SK-N-SH treated with all-trans-retinoic acid at 6 μM for 48 hours (cell line): ENCODE results near the gene SOCS1.

ENCODE experiments used
- ATAC-seq: fragments of 200-7000 bp; cut with Tn5 transposase; 3 replicates; pipeline ENCODE4 v1.9.1; 2020; ENCODE audit warnings: mild to moderate bottlenecking, moderate library complexity
- CREB5 ChIP-seq: fragments of 250-450 bp; sonication (Bioruptor Pico); IDR thresholded peaks from 2 replicates; pipeline ENCODE4 v1.5.1; 2020; ENCODE audit warnings: low read depth, mild to moderate bottlenecking, moderate library complexity
- CSRNP3 ChIP-seq: fragments of 250-450 bp; sonication (Bioruptor Pico); IDR thresholded peaks from 2 replicates; pipeline ENCODE4 v1.5.1; 2021; ENCODE audit warnings: mild to moderate bottlenecking, moderate library complexity
- ESRRG ChIP-seq: fragments of 250-450 bp; sonication (Bioruptor Pico); IDR thresholded peaks from 2 replicates; pipeline ENCODE4 v1.6.1; 2021; ENCODE audit warnings: mild to moderate bottlenecking
- GLIS3 ChIP-seq: fragments of 250-450 bp; sonication (Bioruptor Pico); IDR thresholded peaks from 2 replicates; pipeline ENCODE4 v1.5.0; 2020; ENCODE audit warnings: mild to moderate bottlenecking, moderate library complexity
- ISL1 ChIP-seq: fragments of 250-450 bp; sonication (Bioruptor Pico); IDR thresholded peaks from 2 replicates; pipeline ENCODE4 v2.1.2; 2022; ENCODE audit warnings: mild to moderate bottlenecking, moderate library complexity
- PATZ1 ChIP-seq: fragments of 250-450 bp; sonication (Bioruptor Pico); IDR thresholded peaks from 2 replicates; pipeline ENCODE4 v1.8.0; 2020; ENCODE audit warnings: mild to moderate bottlenecking, moderate library complexity, borderline replicate concordance
- PPARA ChIP-seq: fragments of 250-450 bp; sonication (Bioruptor Pico); IDR thresholded peaks from 2 replicates; pipeline ENCODE4 v1.5.0; 2020; ENCODE audit warnings: mild to moderate bottlenecking, borderline replicate concordance
- RARB ChIP-seq: fragments of 250-450 bp; sonication (Bioruptor Pico); IDR thresholded peaks from 2 replicates; pipeline ENCODE4 v1.8.0; 2021; ENCODE audit warnings: mild to moderate bottlenecking, moderate library complexity
- SNAI2 ChIP-seq: fragments of 250-450 bp; sonication (Bioruptor Pico); IDR thresholded peaks from 2 replicates; pipeline ENCODE4 v1.5.0; 2020; ENCODE audit warnings: mild to moderate bottlenecking, moderate library complexity
- TCF4 ChIP-seq: fragments of 250-450 bp; sonication (Bioruptor Pico); IDR thresholded peaks from 2 replicates; pipeline ENCODE4 v1.8.0; 2021; ENCODE audit warnings: mild to moderate bottlenecking, moderate library complexity, borderline replicate concordance
- TOX ChIP-seq: fragments of 250-450 bp; sonication (Bioruptor Pico); IDR thresholded peaks from 2 replicates; pipeline ENCODE4 v1.8.0; 2021; ENCODE audit warnings: mild to moderate bottlenecking, moderate library complexity, borderline replicate concordance
- ZC3H10 ChIP-seq: fragments of 250-450 bp; sonication (Bioruptor Pico); IDR thresholded peaks from 2 replicates; pipeline ENCODE4 v1.5.1; 2021; ENCODE audit warnings: mild to moderate bottlenecking, moderate library complexity
- ZFP3 ChIP-seq: fragments of 250-450 bp; sonication (Bioruptor Pico); IDR thresholded peaks from 2 replicates; pipeline ENCODE4 v1.5.0; 2020; ENCODE audit warnings: mild to moderate bottlenecking, moderate library complexity
- ZNF70 ChIP-seq: fragments of 450-650 bp; formaldehyde crosslinking; IDR thresholded peaks from 2 replicates; pipeline ENCODE4 v1.5.0; 2020; ENCODE audit warnings: mild to moderate bottlenecking, moderate library complexity
- ZNF8 ChIP-seq: fragments of 450-650 bp; formaldehyde crosslinking; IDR thresholded peaks from 2 replicates; pipeline ENCODE4 v1.5.0; 2020; ENCODE audit warnings: mild to moderate bottlenecking, moderate library complexity
- TF ChIP-seq, protein P1 (sequence below): fragments of 250-450 bp; sonication (Bioruptor Pico); IDR thresholded peaks from 2 replicates; pipeline ENCODE4 v1.5.0; 2020; ENCODE audit warnings: mild to moderate bottlenecking, moderate library complexity

SOCS1 gene

DNA sequence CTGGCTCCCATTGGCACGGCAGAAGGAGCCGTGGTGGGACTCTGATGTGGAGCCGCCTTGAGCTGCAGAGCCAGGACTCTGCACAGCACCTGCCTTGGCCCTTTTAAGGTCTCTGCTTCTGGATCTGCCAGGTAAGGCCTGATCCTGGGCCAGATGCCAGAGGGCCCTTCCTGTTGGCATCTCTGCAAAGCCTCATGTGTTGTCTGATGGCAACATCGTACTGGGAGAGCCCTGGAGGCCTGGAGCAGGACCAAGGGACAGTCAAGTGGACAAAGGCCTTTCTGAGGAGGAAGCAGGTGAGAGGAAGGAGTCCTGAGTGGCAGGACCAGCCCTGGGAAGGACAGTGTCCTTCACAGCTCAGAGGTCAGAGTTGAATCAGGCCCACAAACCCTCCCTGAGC is 26.1 kb downstream of the SOCS1 start (continued):
- TF ChIP-seq, protein P1, sequence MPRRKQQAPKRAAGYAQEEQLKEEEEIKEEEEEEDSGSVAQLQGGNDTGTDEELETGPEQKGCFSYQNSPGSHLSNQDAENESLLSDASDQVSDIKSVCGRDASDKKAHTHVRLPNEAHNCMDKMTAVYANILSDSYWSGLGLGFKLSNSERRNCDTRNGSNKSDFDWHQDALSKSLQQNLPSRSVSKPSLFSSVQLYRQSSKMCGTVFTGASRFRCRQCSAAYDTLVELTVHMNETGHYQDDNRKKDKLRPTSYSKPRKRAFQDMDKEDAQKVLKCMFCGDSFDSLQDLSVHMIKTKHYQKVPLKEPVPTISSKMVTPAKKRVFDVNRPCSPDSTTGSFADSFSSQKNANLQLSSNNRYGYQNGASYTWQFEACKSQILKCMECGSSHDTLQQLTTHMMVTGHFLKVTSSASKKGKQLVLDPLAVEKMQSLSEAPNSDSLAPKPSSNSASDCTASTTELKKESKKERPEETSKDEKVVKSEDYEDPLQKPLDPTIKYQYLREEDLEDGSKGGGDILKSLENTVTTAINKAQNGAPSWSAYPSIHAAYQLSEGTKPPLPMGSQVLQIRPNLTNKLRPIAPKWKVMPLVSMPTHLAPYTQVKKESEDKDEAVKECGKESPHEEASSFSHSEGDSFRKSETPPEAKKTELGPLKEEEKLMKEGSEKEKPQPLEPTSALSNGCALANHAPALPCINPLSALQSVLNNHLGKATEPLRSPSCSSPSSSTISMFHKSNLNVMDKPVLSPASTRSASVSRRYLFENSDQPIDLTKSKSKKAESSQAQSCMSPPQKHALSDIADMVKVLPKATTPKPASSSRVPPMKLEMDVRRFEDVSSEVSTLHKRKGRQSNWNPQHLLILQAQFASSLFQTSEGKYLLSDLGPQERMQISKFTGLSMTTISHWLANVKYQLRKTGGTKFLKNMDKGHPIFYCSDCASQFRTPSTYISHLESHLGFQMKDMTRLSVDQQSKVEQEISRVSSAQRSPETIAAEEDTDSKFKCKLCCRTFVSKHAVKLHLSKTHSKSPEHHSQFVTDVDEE (CRISPR knock-in tag): no peak
- TF ChIP-seq PPARA (CRISPR knock-in tag): no peak
- TF ChIP-seq, all 23 proteins: peak for 0

DNA sequence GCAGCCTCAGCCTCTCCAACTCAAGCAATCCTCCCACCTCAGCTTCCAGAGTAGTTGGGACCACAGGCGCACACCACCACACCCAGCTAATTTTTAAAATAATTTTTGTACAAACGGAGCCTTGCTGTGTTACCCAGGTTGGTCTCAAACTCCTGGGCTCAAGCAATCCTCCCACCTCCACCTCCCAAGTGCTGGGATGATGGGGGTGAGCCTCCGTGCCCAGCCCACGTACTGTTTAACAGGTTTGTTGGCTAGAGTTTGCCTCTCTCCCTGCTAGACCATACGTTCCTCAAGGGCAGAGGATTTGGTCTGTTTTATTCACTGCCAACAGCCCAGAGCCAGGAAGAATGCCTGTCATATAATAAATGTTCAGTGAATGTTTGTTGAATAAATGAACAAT is 26.6 kb downstream of the SOCS1 start:
- ATAC-seq: no peak
- TF ChIP-seq RARB (CRISPR knock-in tag) (no peak), ZNF70 (no peak), TCF4 (CRISPR knock-in tag) (no peak), CSRNP3 (no peak), CREB5 (CRISPR knock-in tag) (no peak), SNAI2 (no peak), GLIS3 (CRISPR knock-in tag) (no peak), ZC3H10 (CRISPR knock-in tag) (no peak), ZNF8 (CRISPR knock-in tag) (no peak), PPARA (CRISPR knock-in tag) (no peak), ISL1 (CRISPR knock-in tag) (no peak)
- TF ChIP-seq, protein P1 (CRISPR knock-in tag): no peak
- TF ChIP-seq, all 23 proteins: peak for 0

- ATAC-seq: no peak
Observed at GRCh38 chr16:11225677-11226549, 30.1 kb downstream of the SOCS1 start.

More at GRCh38 chr16:11225677-11226549, 30.1 kb downstream of the SOCS1 start:
- TF ChIP-seq TCF4 (CRISPR knock-in tag) (no peak), ZFP3 (no peak), TOX (no peak), SNAI2 (no peak), PATZ1 (CRISPR knock-in tag) (no peak), RARB (CRISPR knock-in tag) (no peak), ESRRG (CRISPR knock-in tag) (no peak)
- TF ChIP-seq, protein P1 (CRISPR knock-in tag): no peak
- TF ChIP-seq, all 23 proteins: peak for 0
